Chondrocyte (in vitro differentiated cells): ENCODE results near the gene RNF167. TPM values are rescaled to one million over a fixed set of nuclear protein-coding genes. Genes with fewer than 3 reads are reported as not detected.
A peak's percentile ranks its signal among the peaks of the same experiment; 100 is the strongest.

Experiments used
- DNase-seq: peaks from one replicate; pipeline ENCODE4 v3.0.0; 2021; ENCODE audit warnings: mixed read lengths, low spot score
- H3K27ac Mint-ChIP-seq: one replicate; pipeline ENCODE4 v1.8.0; 2021; ENCODE audit warnings: mild to moderate bottlenecking, moderate library complexity, mixed read lengths; ENCODE audit not compliant: unreplicated experiment
- H3K27me3 Mint-ChIP-seq: 2 replicates; pipeline ENCODE4 v1.8.0; 2021; ENCODE audit warnings: low read depth, mixed read lengths
- H3K36me3 Mint-ChIP-seq: 2 replicates; pipeline ENCODE4 v1.8.0; 2021; ENCODE audit warnings: low read depth, mixed read lengths
- H3K4me1 Mint-ChIP-seq: 2 replicates; pipeline ENCODE4 v1.8.0; 2021; ENCODE audit warnings: low read depth, mild to moderate bottlenecking, mixed read lengths
- H3K4me3 Mint-ChIP-seq: one replicate; pipeline ENCODE4 v1.8.0; 2021; ENCODE audit warnings: mild to moderate bottlenecking, moderate library complexity, mixed read lengths; ENCODE audit not compliant: unreplicated experiment
- H3K9me3 Mint-ChIP-seq: 2 replicates; pipeline ENCODE4 v1.8.0; 2021; ENCODE audit warnings: low read depth, mixed read lengths
- total RNA-seq: library from RNA; stranded (reverse); gene quantifications from 3 replicates; pipeline ENCODE4 v1.2.1, GENCODE V29; 2021
- TF ChIP-seq, protein P1 (sequence below): fragments of 200-600 bp; sonication (generic); IDR thresholded peaks from 2 replicates; pipeline ENCODE4 v1.5.0; 2021; ENCODE audit warnings: antibody characterized with exemption, mild to moderate bottlenecking, moderate library complexity

Gene RNF167
- total RNA-seq, 1 donor from 2014 or later: 74.5 TPM

DNA sequence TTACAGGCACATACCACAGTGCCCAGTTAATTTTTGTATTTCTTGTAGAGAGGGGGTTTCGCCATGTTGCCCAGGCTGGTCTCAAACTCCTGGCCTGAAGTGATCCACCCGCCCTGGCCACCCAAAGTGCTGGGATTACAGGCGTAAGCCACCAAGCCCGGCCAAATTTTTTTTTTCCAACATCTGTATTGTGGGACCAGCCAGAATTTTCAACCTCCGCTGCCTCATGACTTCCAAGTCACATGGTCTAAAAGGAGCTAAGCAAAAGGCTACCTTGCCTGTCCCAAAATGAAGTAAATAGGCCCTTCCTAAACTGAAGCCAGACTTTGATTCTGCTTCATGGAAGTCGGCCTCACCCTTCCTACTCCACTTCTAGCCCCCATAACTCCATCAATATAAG is 31.8 kb downstream of the RNF167 start:
- peaks cover 41% of the 10 kb centered on the region for H3K4me1 Mint-ChIP-seq
- H3K27ac Mint-ChIP-seq: no peak overlapping the region
- TF ChIP-seq, protein P1, sequence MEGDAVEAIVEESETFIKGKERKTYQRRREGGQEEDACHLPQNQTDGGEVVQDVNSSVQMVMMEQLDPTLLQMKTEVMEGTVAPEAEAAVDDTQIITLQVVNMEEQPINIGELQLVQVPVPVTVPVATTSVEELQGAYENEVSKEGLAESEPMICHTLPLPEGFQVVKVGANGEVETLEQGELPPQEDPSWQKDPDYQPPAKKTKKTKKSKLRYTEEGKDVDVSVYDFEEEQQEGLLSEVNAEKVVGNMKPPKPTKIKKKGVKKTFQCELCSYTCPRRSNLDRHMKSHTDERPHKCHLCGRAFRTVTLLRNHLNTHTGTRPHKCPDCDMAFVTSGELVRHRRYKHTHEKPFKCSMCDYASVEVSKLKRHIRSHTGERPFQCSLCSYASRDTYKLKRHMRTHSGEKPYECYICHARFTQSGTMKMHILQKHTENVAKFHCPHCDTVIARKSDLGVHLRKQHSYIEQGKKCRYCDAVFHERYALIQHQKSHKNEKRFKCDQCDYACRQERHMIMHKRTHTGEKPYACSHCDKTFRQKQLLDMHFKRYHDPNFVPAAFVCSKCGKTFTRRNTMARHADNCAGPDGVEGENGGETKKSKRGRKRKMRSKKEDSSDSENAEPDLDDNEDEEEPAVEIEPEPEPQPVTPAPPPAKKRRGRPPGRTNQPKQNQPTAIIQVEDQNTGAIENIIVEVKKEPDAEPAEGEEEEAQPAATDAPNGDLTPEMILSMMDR: no peak
- no peaks in the 10 kb centered on the region for H3K9me3 Mint-ChIP-seq
- no peaks in the 10 kb centered on the region for H3K27me3 Mint-ChIP-seq
- H3K36me3 Mint-ChIP-seq: peaks cover 28% of the 10 kb centered on the region
- H3K4me3 Mint-ChIP-seq: no peak overlapping the region
- no peak for DNase-seq

- no peak overlapping the region for H3K4me3 Mint-ChIP-seq
- H3K36me3 Mint-ChIP-seq: peaks cover 28% of the 10 kb centered on the region
- no peak for DNase-seq
- H3K9me3 Mint-ChIP-seq: no peaks in the 10 kb centered on the region
- H3K4me1 Mint-ChIP-seq: peaks cover 41% of the 10 kb centered on the region
- H3K27me3 Mint-ChIP-seq: no peaks in the 10 kb centered on the region
- peak overlapping the region; percentile 65 for H3K27ac Mint-ChIP-seq
- TF ChIP-seq, protein P1: no peak
Measured at GRCh38 chr17:4972322-4972721, 32.3 kb downstream of the RNF167 start.

DNA sequence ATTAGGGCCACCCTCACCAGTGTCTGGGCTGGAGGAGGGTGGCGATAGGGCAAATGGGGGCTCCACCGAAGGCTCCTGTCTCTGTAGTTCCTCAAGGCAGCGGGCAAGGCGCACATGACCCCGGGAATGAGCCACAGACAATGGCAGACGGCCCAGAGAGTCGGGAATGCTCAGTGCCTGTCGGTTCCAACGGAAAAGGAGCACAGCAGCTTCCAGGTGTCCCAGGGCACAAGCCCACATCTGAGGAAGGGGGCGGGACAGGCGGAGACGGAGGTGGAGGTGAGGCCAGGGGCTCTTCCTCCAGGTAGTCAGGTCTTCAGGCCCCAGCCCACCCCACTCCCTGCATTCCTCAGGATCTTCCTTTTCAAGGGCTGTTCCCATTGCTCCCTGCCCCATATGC is 32.7 kb downstream of the RNF167 start:
- H3K9me3 Mint-ChIP-seq: no peaks in the 10 kb centered on the region
- H3K4me3 Mint-ChIP-seq: no peak overlapping the region
- peak overlapping the region; percentile 65 for H3K27ac Mint-ChIP-seq
- H3K27me3 Mint-ChIP-seq: no peaks in the 10 kb centered on the region
- peaks cover 30% of the 10 kb centered on the region for H3K36me3 Mint-ChIP-seq
- TF ChIP-seq, protein P1: no peak
- H3K4me1 Mint-ChIP-seq: peaks cover 41% of the 10 kb centered on the region
- DNase-seq: no peak

DNA sequence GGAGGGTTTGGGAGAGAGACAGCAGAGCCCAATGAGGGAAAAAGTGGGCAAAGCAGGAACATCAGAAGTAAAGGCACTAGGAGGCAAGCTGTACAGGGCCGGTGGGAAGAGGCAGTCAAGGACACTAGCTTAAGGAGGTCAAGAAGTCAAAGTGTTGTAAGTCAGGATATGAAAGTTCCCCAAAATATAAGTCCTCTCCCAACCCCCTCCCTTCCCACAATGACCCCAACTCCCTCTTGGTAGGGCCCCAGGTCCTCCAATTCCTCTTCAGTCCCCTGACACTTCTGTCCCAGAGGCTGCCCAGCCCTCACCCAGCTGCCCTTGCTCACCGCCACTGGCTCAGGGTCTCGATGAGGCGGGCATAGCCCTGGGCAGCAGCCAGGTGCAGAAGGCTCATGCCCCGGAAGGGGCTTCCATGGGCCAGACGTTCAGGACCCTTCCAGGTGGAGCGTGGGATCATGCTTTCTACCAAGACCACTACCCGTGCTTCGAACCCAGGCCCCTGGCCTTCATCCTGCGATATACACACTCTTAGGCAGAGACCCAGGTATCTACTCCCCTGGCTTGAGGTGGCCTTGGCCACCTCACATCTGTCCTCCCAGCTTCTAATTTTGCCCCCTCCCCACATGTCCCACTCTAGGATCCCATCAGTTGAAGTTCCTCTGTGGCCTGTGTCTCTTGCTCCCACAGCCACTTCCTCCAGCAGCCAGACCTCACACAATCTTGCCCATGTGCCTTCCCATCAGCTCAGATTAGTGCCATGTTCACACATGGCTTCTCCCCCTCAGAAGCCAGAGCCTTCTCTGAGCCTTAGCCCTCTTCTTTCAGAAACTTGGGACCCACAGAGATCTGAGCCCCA is 33.4 kb downstream of the RNF167 start:
- Mint-ChIP-seq H3K27ac (peak overlapping the region; percentile 74), H3K36me3 (peaks cover 33% of the 10 kb centered on the region), H3K27me3 (no peaks in the 10 kb centered on the region), H3K4me3 (no peak overlapping the region), H3K9me3 (no peaks in the 10 kb centered on the region), H3K4me1 (peaks cover 41% of the 10 kb centered on the region)
- TF ChIP-seq, protein P1: no peak
- no peak for DNase-seq

DNA sequence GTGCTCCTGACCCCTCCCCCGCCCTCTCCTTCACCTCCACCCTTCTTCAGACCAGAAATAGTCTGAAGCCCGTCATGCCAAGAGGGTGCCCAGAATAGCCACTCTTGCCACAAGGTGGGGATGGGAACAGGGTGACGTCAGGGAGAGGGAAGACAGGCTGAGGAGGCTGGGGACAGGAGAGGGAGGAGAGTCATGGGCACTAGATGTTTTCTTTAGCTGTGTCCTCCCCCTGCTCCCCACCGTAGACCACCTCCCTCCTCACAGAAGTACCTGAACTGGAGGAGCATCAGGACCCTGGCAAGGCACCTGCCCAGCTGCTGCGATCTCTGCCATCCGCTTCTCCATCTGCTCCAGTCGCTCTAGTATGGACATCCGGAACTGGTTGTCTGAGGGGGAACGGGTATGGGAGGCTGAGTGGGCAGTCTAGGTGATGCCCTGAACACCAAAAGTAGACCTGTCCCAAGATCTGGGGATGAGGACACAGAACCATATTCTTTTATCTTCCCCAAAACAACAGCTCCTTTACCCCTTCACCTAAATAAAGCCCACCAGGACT is 34.1 kb downstream of the RNF167 start:
- no peaks in the 10 kb centered on the region for H3K27me3 Mint-ChIP-seq
- H3K36me3 Mint-ChIP-seq: peaks cover 27% of the 10 kb centered on the region
- no peak for DNase-seq
- no peaks in the 10 kb centered on the region for H3K9me3 Mint-ChIP-seq
- peaks cover 37% of the 10 kb centered on the region for H3K4me1 Mint-ChIP-seq
- peak overlapping the region; percentile 32 for H3K27ac Mint-ChIP-seq
- no peak overlapping the region for H3K4me3 Mint-ChIP-seq
- TF ChIP-seq, protein P1: no peak
